ENCODE data around the gene RLBP1. TPM values are rescaled to one million over a fixed set of nuclear protein-coding genes. Genes with fewer than 3 reads are reported as not detected.

The RLBP1 gene
- total RNA-seq, 4 donors from 2014 or later, result not detected

DNA sequence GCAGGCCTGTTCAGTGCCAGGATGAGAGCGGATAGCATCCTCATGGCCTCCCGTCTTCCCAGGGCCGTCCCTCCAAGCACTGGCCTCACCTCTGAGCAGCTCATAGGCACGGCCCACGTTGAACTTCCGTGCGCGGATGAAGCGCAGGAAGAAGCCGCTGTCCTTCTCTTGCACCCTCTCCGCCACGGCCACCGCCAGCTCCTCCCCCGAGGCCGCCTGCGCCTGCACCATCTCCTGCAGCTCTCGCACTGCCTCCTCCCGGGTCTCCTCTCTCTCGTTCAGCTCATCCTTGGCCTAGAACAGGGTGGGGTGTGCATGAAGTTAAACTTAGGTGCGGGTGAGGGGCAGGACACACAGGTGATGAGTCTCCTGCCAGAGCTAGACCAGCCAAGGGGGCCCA, 4.3 kb downstream of the RLBP1 start:
- intact Hi-C loops (cut with DNase I), result no loop called here
- WGBS, 2 donors, result 90 to 94% methylated on average over 20 of the region's 20 CpGs

DNA sequence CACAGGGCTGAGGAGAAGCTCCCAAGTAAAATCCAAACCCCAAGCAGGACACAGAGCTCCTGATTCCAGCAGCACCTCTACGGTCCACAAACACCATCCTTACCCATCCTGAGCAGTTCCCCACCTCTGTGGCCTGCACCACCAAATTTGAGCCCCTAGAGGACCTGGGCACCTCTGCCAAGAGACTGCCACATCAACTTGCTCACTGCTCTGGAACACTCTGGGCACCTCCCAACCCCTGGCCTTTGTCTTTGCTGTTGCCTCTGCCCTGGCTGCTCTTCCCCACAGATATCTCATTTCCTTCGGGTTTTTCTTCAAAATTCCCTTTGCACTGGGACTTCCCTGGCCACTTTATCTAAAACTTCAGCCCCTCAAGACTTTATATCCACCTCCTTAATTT, 5.8 kb downstream of the RLBP1 start:
- Histone ChIP-seq H3K9me3 (no peaks in the 10 kb centered on the region), H3K4me3 (replicated peaks in 1 of 3) (no peak overlapping the region), H3K36me3 (no peaks in the 10 kb centered on the region), H3K4me1 (no peaks in the 10 kb centered on the region), H3K27ac (no peak overlapping the region), H3K27me3 (no peaks in the 10 kb centered on the region)
- no peak for TF ChIP-seq POLR2A (IDR thresholded peaks at IDR 0.05)
- TF ChIP-seq, protein P1, sequence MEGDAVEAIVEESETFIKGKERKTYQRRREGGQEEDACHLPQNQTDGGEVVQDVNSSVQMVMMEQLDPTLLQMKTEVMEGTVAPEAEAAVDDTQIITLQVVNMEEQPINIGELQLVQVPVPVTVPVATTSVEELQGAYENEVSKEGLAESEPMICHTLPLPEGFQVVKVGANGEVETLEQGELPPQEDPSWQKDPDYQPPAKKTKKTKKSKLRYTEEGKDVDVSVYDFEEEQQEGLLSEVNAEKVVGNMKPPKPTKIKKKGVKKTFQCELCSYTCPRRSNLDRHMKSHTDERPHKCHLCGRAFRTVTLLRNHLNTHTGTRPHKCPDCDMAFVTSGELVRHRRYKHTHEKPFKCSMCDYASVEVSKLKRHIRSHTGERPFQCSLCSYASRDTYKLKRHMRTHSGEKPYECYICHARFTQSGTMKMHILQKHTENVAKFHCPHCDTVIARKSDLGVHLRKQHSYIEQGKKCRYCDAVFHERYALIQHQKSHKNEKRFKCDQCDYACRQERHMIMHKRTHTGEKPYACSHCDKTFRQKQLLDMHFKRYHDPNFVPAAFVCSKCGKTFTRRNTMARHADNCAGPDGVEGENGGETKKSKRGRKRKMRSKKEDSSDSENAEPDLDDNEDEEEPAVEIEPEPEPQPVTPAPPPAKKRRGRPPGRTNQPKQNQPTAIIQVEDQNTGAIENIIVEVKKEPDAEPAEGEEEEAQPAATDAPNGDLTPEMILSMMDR (IDR thresholded peaks at IDR 0.05), result no peak
- WGBS, 2 donors, result 82 to 92% methylated on average over 2 of the region's 2 CpGs
- intact Hi-C loops (cut with DNase I), result no loop called here
- DNase-seq, result no peak

More for the DNA sequence above, 4.3 kb downstream of the RLBP1 start:
- no peak for TF ChIP-seq POLR2A (IDR thresholded peaks at IDR 0.05)
- TF ChIP-seq, protein P1 (IDR thresholded peaks at IDR 0.05), result no peak
- H3K4me1 ChIP-seq, result no peaks in the 10 kb centered on the region
- no peak for DNase-seq
- no peaks in the 10 kb centered on the region for H3K27me3 ChIP-seq
- no peaks in the 10 kb centered on the region for H3K9me3 ChIP-seq
- no peak overlapping the region for H3K4me3 ChIP-seq (replicated peaks in 1 of 3)
- H3K27ac ChIP-seq, result no peak overlapping the region
- H3K36me3 ChIP-seq, result no peaks in the 10 kb centered on the region

DNA sequence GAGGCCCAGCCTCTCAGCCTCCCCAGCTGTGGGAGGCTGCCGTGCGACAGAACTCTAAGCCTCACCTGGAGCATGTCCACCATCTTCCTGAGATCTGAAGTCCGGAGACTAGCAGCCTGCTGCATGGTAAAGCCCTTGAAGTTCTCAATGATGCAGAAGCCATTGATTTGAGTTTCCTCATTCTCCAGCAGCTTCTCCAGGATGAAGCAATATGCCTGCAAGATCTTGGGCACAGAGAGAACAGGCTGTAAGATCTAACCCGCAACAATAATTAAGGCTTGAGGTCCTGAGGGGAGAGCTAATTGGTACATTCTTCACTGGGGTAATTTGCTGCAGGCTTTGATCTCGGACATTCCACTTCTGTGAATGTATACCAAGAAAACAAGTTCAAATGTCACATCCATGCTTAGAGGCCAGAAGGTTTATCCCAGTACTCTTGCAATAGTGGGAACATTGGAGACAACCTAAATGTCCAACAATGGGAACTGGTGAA, 9.7 kb downstream of the RLBP1 start:
- 77 to 87% methylated on average over 5 of the region's 5 CpGs for WGBS, 2 donors
- H3K9me3 ChIP-seq, result no peaks in the 10 kb centered on the region
- H3K4me3 ChIP-seq (replicated peaks in 1 of 3), result no peak overlapping the region
- H3K27me3 ChIP-seq, result no peaks in the 10 kb centered on the region
- H3K27ac ChIP-seq, result no peak overlapping the region
- H3K36me3 ChIP-seq, result no peaks in the 10 kb centered on the region
- H3K4me1 ChIP-seq, result peaks cover 0 to 5% of the 10 kb centered on the region in 2 donors
- intact Hi-C loops (cut with DNase I), result no loop called here
- DNase-seq, result no peak
- TF ChIP-seq, protein P1 (IDR thresholded peaks at IDR 0.05), result no peak
- no peak for TF ChIP-seq POLR2A (IDR thresholded peaks at IDR 0.05)

DNA sequence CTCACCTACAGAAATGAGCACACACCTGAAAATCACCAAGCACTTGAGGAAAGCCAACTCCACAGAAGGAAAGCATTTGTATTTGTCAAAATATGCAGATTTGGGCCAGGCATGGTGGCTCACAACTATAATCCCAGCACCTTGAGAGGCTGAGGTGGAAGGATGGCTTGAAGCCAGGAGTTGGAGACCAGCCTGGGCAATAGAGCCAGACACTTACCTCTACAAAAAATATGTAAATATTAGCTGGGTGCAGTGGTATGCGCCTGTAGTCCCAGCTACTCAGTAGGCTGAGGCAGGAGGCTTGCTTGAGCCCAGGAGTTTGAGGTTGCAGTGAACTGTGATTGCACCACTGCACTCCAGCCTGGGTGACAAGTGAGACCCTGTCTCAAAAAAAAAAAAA, 12.3 kb downstream of the RLBP1 start:
- Histone ChIP-seq H3K27ac (no peak overlapping the region), H3K27me3 (no peaks in the 10 kb centered on the region), H3K36me3 (no peaks in the 10 kb centered on the region), H3K4me3 (replicated peaks in 1 of 3) (no peak overlapping the region), H3K4me1 (peaks cover 0 to 7% of the 10 kb centered on the region in 2 donors), H3K9me3 (no peaks in the 10 kb centered on the region)
- intact Hi-C loops (cut with DNase I), result loop anchor here (5.0 kb wide), 1 partner anchor 218 kb away; no protein-coding TSS in a partner anchor
- DNase-seq, result no peak
- TF ChIP-seq, protein P1 (IDR thresholded peaks at IDR 0.05), result no peak
- TF ChIP-seq POLR2A (IDR thresholded peaks at IDR 0.05), result no peak
- WGBS, 2 donors, result 67 to 71% methylated on average over 1 of the region's 1 CpG

DNA sequence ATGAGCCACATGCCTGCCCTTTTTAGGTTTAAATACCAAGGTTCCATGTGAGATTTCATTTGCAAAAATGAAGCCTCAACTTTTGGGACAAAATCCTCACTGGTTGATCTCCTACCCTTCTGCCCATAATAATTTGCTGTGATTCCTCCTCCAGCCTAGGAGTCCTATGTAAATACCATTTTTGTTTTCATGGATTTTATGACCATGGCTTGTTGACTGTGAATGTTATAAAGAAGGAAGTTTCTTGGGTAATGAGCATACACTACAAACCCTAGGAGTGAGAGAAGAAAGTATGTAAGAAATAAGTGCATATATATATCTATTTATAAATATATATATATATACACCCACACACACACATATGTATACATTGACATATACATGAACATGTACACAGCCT, 13.1 kb downstream of the RLBP1 start:
- Histone ChIP-seq H3K9me3 (no peaks in the 10 kb centered on the region), H3K36me3 (no peaks in the 10 kb centered on the region), H3K27ac (no peak overlapping the region), H3K27me3 (no peaks in the 10 kb centered on the region), H3K4me1 (peaks cover 0 to 7% of the 10 kb centered on the region in 2 donors), H3K4me3 (replicated peaks in 1 of 3) (no peak overlapping the region)
- intact Hi-C loops (cut with DNase I), result loop anchor here (5.0 kb wide), 1 partner anchor 219 kb away; no protein-coding TSS in a partner anchor
- DNase-seq, result no peak
- TF ChIP-seq POLR2A (IDR thresholded peaks at IDR 0.05), result no peak
- TF ChIP-seq, protein P1 (IDR thresholded peaks at IDR 0.05), result no peak

Data from thyroid gland (tissue), 4 donors.